Tibial nerve (tissue), 3 donors: Measurements from ENCODE around the gene WNT11.

ENCODE experiments used
- POLR2A ChIP-seq, 2 donors: fragments of 450-650 bp; IDR thresholded peaks; one replicate each; pipeline ENCODE4 v1.6.1; 2017; ENCODE audit warnings: antibody characterized with exemption in 2 of 2, mild to moderate bottlenecking in 2 of 2, moderate library complexity in 2 of 2
- TF ChIP-seq, protein P1 (sequence below), 5 experiments: fragments of 200-600 bp in 3 of 5; fragments of 450-650 bp in 2 of 5; sonication (generic) in 3 of 5; IDR thresholded peaks; one replicate each; pipeline ENCODE4 v1.5.1; 2016 to 2019; ENCODE audit warnings: antibody characterized with exemption in 5 of 5, mild to moderate bottlenecking in 3 of 5, moderate library complexity in 2 of 5

DNA sequence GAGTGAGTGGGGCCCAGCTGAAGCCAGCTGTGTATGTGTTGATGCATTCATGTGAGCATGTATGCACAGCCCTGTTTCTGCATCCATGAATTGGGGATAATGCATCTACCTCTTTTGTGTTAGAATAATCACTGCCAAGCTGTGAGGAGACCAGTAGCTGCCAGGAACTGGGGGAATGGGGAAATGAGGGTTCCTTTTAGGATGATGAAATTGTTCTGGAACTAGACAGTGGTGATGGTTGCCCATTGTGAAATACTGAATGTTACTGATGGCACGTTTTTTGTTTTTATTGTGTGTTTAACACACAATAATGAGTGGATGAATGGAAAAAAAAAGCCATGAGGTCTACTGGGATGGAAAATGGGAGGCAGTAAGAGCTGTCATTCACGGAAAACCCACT lies 45.3 kb upstream of the WNT11 start:
- TF ChIP-seq, protein P1, sequence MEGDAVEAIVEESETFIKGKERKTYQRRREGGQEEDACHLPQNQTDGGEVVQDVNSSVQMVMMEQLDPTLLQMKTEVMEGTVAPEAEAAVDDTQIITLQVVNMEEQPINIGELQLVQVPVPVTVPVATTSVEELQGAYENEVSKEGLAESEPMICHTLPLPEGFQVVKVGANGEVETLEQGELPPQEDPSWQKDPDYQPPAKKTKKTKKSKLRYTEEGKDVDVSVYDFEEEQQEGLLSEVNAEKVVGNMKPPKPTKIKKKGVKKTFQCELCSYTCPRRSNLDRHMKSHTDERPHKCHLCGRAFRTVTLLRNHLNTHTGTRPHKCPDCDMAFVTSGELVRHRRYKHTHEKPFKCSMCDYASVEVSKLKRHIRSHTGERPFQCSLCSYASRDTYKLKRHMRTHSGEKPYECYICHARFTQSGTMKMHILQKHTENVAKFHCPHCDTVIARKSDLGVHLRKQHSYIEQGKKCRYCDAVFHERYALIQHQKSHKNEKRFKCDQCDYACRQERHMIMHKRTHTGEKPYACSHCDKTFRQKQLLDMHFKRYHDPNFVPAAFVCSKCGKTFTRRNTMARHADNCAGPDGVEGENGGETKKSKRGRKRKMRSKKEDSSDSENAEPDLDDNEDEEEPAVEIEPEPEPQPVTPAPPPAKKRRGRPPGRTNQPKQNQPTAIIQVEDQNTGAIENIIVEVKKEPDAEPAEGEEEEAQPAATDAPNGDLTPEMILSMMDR (IDR thresholded peaks at IDR 0.05): no peak
- TF ChIP-seq POLR2A (IDR thresholded peaks at IDR 0.05): no peak
